Measurements from ENCODE around the gene METTL9.
"Not testable (repeated sequence)": the region's sequence is repeated elsewhere in the genome, so short reads cannot be mapped to it uniquely, and the experiment has no call there.

The METTL9 gene

GRCh38 chr16:21563676-21564075, 35.7 kb upstream of the METTL9 start:
- DNase-seq (ENCODE audit: low spot score): no peak
- TF ChIP-seq CTCF (IDR thresholded peaks at IDR 0.05; ENCODE audit: extremely low read depth, missing control alignments): no peak

- DNase-seq (ENCODE audit: low spot score): not testable (repeated sequence)
Measured at GRCh38 chr16:21564367-21564766, 35.0 kb upstream of the METTL9 start.

- TF ChIP-seq CTCF (IDR thresholded peaks at IDR 0.05; ENCODE audit: extremely low read depth, missing control alignments): no peak
- DNase-seq (ENCODE audit: low spot score): no peak
Measured at GRCh38 chr16:21565507-21565860, 33.9 kb upstream of the METTL9 start.

- DNase-seq (ENCODE audit: low spot score): no peak
- no peak for TF ChIP-seq CTCF (IDR thresholded peaks at IDR 0.05; ENCODE audit: extremely low read depth, missing control alignments)
Measured at GRCh38 chr16:21565861-21566669, 33.3 kb upstream of the METTL9 start.

GRCh38 chr16:21566891-21567414, 32.4 kb upstream of the METTL9 start:
- DNase-seq (ENCODE audit: low spot score): no peak
- TF ChIP-seq CTCF (IDR thresholded peaks at IDR 0.05; ENCODE audit: extremely low read depth, missing control alignments): no peak

GRCh38 chr16:21567496-21567895, 31.9 kb upstream of the METTL9 start:
- not testable (repeated sequence) for DNase-seq (ENCODE audit: low spot score)

GRCh38 chr16:21568502-21569189, 30.7 kb upstream of the METTL9 start:
- no peak for DNase-seq (ENCODE audit: low spot score)
- no peak for TF ChIP-seq CTCF (IDR thresholded peaks at IDR 0.05; ENCODE audit: extremely low read depth, missing control alignments)

- no peak for DNase-seq (ENCODE audit: low spot score)
- TF ChIP-seq CTCF (IDR thresholded peaks at IDR 0.05; ENCODE audit: extremely low read depth, missing control alignments): no peak
Measured at GRCh38 chr16:21570676-21571017, 28.7 kb upstream of the METTL9 start.

GRCh38 chr16:21573506-21573905, 25.9 kb upstream of the METTL9 start:
- DNase-seq (ENCODE audit: low spot score): not testable (repeated sequence)
